K562 (cell line): ENCODE measurements around the gene ANXA3.

ENCODE experiments used
- CREB1 ChIP-seq, 2 experiments: sonication (generic) in 1 of 2; formaldehyde crosslinking in 1 of 2; IDR thresholded peaks; 2 replicates each; pipeline versions ENCODE4 v1.6.1 to v1.8.0; 2012 to 2022; ENCODE audit warnings: inconsistent platforms in 1 of 2, mild to moderate bottlenecking in 1 of 2, missing genetic modification reagents in 1 of 2, moderate library complexity in 1 of 2
- EWSR1 ChIP-seq: fragments of 450-650 bp; IDR thresholded peaks from 2 replicates; pipeline ENCODE4 v1.6.1; 2018; ENCODE audit warnings: borderline replicate concordance, mild to moderate bottlenecking, low read depth, moderate library complexity; ENCODE audit not compliant: partially characterized antibody
- MAZ ChIP-seq, 2 experiments: fragments of 450-650 bp in 1 of 2; sonication (generic) in 1 of 2; formaldehyde crosslinking; IDR thresholded peaks in 1 of 2; conservative IDR thresholded peaks in 1 of 2; 2 replicates each; pipeline versions ENCODE4 v1.4.0 to v1.5.0; 2020; ENCODE audit warnings: mild to moderate bottlenecking in 1 of 2, missing genetic modification reagents in 1 of 2
- NFE2L1 ChIP-seq: fragments of 450-650 bp; IDR thresholded peaks from 2 replicates; pipeline ENCODE4 v1.6.1; 2016; ENCODE audit warnings: missing genetic modification characterization, low read depth, mild to moderate bottlenecking, missing compliant biosample characterization, moderate library complexity, borderline replicate concordance
- PCBP1 ChIP-seq: fragments of 200-400 bp; formaldehyde crosslinking; IDR thresholded peaks from 2 replicates; pipeline ENCODE4 v1.6.1; 2018; ENCODE audit warnings: mild to moderate bottlenecking, low read depth, low read length; ENCODE audit not compliant: poor library complexity, severe bottlenecking
- POLR2A ChIP-seq: fragments of 450-650 bp; conservative IDR thresholded peaks from 2 replicates; pipeline ENCODE4 v1.6.1; 2016
- SMARCC2 ChIP-seq: fragments of 450-650 bp; IDR thresholded peaks from 2 replicates; pipeline ENCODE4 v1.6.1; 2017; ENCODE audit warnings: antibody characterized with exemption, moderate library complexity, mild to moderate bottlenecking, low read depth
- TAF1 ChIP-seq: IDR thresholded peaks from 2 replicates; pipeline ENCODE4 v1.6.1; 2011; ENCODE audit warnings: mild to moderate bottlenecking, low read length, moderate library complexity; ENCODE audit not compliant: insufficient read depth, control insufficient read depth, severe bottlenecking; ENCODE audit errors: extremely low read depth
- TBP ChIP-seq: optimal IDR thresholded peaks from 2 replicates; pipeline ENCODE3; 2011; ENCODE audit warnings: low read depth, low read length, improper control_type of control experiment
- TCF7 ChIP-seq: sonication (generic); IDR thresholded peaks from 2 replicates; pipeline ENCODE4 v1.6.1; 2016; ENCODE audit warnings: antibody characterized with exemption, borderline replicate concordance
- TF ChIP-seq, protein P1 (sequence below), 3 experiments: IDR thresholded peaks in 2 of 3; conservative IDR thresholded peaks in 1 of 3; 2 replicates each; pipeline ENCODE4 v1.5.1; 2011 to 2012; ENCODE audit warnings: low read length in 3 of 3, mild to moderate bottlenecking in 3 of 3, control low read depth in 2 of 3, improper control_type of control experiment in 1 of 3, inconsistent platforms in 1 of 3, low read depth in 1 of 3, mixed read lengths in 1 of 3, moderate library complexity in 1 of 3; ENCODE audit not compliant: insufficient read depth in 2 of 3
- TF ChIP-seq, protein P2 (sequence below), 2 experiments: IDR thresholded peaks in 1 of 2; conservative IDR thresholded peaks in 1 of 2; 2 replicates each; pipeline ENCODE4 v1.6.1; 2016; ENCODE audit warnings: low read depth in 2 of 2, mild to moderate bottlenecking in 1 of 2, missing compliant biosample characterization in 1 of 2, missing genetic modification characterization in 1 of 2, moderate library complexity in 1 of 2

GRCh38 chr4:78532046-78532445, 19.5 kb upstream of the ANXA3 start:
- TF ChIP-seq TCF7 (no peak), POLR2A (no peak), SMARCC2 (no peak), TBP (no peak), EWSR1 (no peak), TAF1 (no peak), PCBP1 (no peak), MAZ (CRISPR knock-in tag; conservative IDR thresholded peaks at IDR 0.05 in 1 of 2, IDR thresholded peaks at IDR 0.05 in 1 of 2) (no peak), CREB1 (IDR thresholded peaks at IDR 0.05) (no peak), CREB1 (CRISPR knock-in tag; IDR thresholded peaks at IDR 0.05) (no peak), NFE2L1 (tag) (no peak)
- TF ChIP-seq, protein P1, sequence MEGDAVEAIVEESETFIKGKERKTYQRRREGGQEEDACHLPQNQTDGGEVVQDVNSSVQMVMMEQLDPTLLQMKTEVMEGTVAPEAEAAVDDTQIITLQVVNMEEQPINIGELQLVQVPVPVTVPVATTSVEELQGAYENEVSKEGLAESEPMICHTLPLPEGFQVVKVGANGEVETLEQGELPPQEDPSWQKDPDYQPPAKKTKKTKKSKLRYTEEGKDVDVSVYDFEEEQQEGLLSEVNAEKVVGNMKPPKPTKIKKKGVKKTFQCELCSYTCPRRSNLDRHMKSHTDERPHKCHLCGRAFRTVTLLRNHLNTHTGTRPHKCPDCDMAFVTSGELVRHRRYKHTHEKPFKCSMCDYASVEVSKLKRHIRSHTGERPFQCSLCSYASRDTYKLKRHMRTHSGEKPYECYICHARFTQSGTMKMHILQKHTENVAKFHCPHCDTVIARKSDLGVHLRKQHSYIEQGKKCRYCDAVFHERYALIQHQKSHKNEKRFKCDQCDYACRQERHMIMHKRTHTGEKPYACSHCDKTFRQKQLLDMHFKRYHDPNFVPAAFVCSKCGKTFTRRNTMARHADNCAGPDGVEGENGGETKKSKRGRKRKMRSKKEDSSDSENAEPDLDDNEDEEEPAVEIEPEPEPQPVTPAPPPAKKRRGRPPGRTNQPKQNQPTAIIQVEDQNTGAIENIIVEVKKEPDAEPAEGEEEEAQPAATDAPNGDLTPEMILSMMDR (IDR thresholded peaks at IDR 0.05 in 2 of 3, conservative IDR thresholded peaks at IDR 0.05 in 1 of 3; ENCODE audit: insufficient read depth in 2 of 3, low read depth in 1 of 3, low read length in 3 of 3): no peak
- TF ChIP-seq, protein P2, sequence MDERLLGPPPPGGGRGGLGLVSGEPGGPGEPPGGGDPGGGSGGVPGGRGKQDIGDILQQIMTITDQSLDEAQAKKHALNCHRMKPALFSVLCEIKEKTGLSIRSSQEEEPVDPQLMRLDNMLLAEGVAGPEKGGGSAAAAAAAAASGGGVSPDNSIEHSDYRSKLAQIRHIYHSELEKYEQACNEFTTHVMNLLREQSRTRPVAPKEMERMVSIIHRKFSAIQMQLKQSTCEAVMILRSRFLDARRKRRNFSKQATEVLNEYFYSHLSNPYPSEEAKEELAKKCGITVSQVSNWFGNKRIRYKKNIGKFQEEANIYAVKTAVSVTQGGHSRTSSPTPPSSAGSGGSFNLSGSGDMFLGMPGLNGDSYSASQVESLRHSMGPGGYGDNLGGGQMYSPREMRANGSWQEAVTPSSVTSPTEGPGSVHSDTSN (CRISPR knock-in tag; IDR thresholded peaks at IDR 0.05; ENCODE audit: low read depth): no peak
- TF ChIP-seq, protein P2 (tag; conservative IDR thresholded peaks at IDR 0.05; ENCODE audit: low read depth): no peak
